A549 (cell line): ENCODE data around the gene B4GALT6. TPM values are rescaled to one million over a fixed set of nuclear protein-coding genes. Genes with fewer than 3 reads are reported as not detected.

Experiments
- ATAC-seq, 2 experiments: fragments of 200-7000 bp in 1 of 2; fragments of >200 bp in 1 of 2; cut with Nextera tagmentation in 1 of 2; cut with Tn5 transposase in 1 of 2; 3 replicates each; pipeline versions ENCODE4 v1.8.0 to v1.9.1; 2018 to 2020; ENCODE audit warnings: mild to moderate bottlenecking in 1 of 2, moderate library complexity in 1 of 2
- CTCF ChIA-PET: fragments of 300-600 bp; sonication (Branson Sonifier 250); formaldehyde crosslinking; extraction: SDS; loops from one replicate; lab custom pipeline; 2021; ENCODE audit warnings: antibody characterized with exemption, inconsistent platforms; lab: Yijun Ruan, JAX
- POLR2A ChIA-PET: fragments of 350-600 bp; formaldehyde crosslinking; extraction: SDS; loops from one replicate; lab custom pipeline; 2021; ENCODE audit warnings: antibody characterized with exemption, inconsistent platforms; lab: Yijun Ruan, JAX
- DNase-seq, 2 experiments: peaks; one replicate each; pipeline versions ENCODE4 v3.0.0 to v3.0.0-alpha.2; 2011 to 2016; ENCODE audit warnings: low read depth in 1 of 2, low spot score in 1 of 2
- FAIRE-seq: peaks from 2 replicates; lab custom pipeline; 2011; peaks lifted over from hg19 to GRCh38; lab: Jason Lieb, UNC
- H3K27ac ChIP-seq, 2 experiments: fragments of >200 bp; sonication (Bioruptor Twin); formaldehyde crosslinking; 3 replicates each; pipeline ENCODE4 v1.5.1; 2016 to 2017
- H3K4me1 ChIP-seq: fragments of >200 bp; sonication (Bioruptor Twin); formaldehyde crosslinking; 3 replicates; pipeline ENCODE4 v1.6.1; 2016
- H3K4me2 ChIP-seq: fragments of >200 bp; sonication (Bioruptor Twin); formaldehyde crosslinking; 3 replicates; pipeline ENCODE4 v1.6.1; 2016
- H3K4me3 ChIP-seq: fragments of >200 bp; sonication (Bioruptor Twin); formaldehyde crosslinking; 3 replicates; pipeline ENCODE4 v1.5.1; 2016
- H3K9me3 ChIP-seq: fragments of >200 bp; sonication (Bioruptor Twin); formaldehyde crosslinking; 3 replicates; pipeline ENCODE4 v1.6.1; 2016
- BHLHE40 ChIP-seq: IDR thresholded peaks from 2 replicates; pipeline ENCODE4 v1.6.1; 2012; ENCODE audit warnings: low read depth, low read length, inconsistent platforms
- CHD2 ChIP-seq: fragments of 150-350 bp; IDR thresholded peaks from 2 replicates; pipeline ENCODE4 v1.6.1; 2014; ENCODE audit warnings: low read length; ENCODE audit not compliant: partially characterized antibody
- CHD4 ChIP-seq: fragments of 200-600 bp; sonication (generic); IDR thresholded peaks from 2 replicates; pipeline ENCODE4 v1.6.1; 2016; ENCODE audit warnings: antibody characterized with exemption, mild to moderate bottlenecking, borderline replicate concordance
- ESRRA ChIP-seq: fragments of 150-350 bp; IDR thresholded peaks from 2 replicates; pipeline ENCODE4 v1.6.1; 2014; ENCODE audit warnings: mild to moderate bottlenecking, low read length, borderline replicate concordance
- FOSL2 ChIP-seq, 2 experiments: fragments of 450-650 bp in 1 of 2; fragments of >200 bp in 1 of 2; sonication (Bioruptor Twin) in 1 of 2; formaldehyde crosslinking; IDR thresholded peaks; 2 replicates each; pipeline versions ENCODE4 v1.5.0 to v1.6.1; 2016 to 2020; ENCODE audit warnings: mild to moderate bottlenecking in 1 of 2, moderate library complexity in 1 of 2
- FOXS1 ChIP-seq: fragments of 250-450 bp; sonication (Bioruptor Pico); IDR thresholded peaks from 2 replicates; pipeline ENCODE4 v1.5.0; 2020; ENCODE audit warnings: mild to moderate bottlenecking, moderate library complexity
- GATA3 ChIP-seq: IDR thresholded peaks from 2 replicates; pipeline ENCODE4 v1.6.1; 2012; ENCODE audit warnings: borderline replicate concordance
- HOXB13 ChIP-seq: fragments of 250-450 bp; sonication (Bioruptor Pico); IDR thresholded peaks from 2 replicates; pipeline ENCODE4 v1.5.0; 2020; ENCODE audit warnings: low read depth, mild to moderate bottlenecking, moderate library complexity
- JUN ChIP-seq, 2 experiments: fragments of >200 bp; sonication (Bioruptor Twin); formaldehyde crosslinking; IDR thresholded peaks; 2 replicates in 1 of 2; 3 replicates in 1 of 2; pipeline ENCODE4 v1.6.1; 2016 to 2017
- JUNB ChIP-seq: fragments of >200 bp; sonication (Bioruptor Twin); formaldehyde crosslinking; IDR thresholded peaks from 2 replicates; pipeline ENCODE4 v1.6.1; 2016
- KDM5A ChIP-seq: fragments of 200-600 bp; sonication (generic); IDR thresholded peaks from 2 replicates; pipeline ENCODE4 v1.6.1; 2016; ENCODE audit warnings: antibody characterized with exemption, mild to moderate bottlenecking
- MAZ ChIP-seq: fragments of 150-350 bp; IDR thresholded peaks from 2 replicates; pipeline ENCODE4 v1.6.1; 2014; ENCODE audit warnings: antibody characterized with exemption, low read depth, low read length, borderline replicate concordance
- MYC ChIP-seq: IDR thresholded peaks from 2 replicates; pipeline ENCODE4 v1.6.1; 2012; ENCODE audit warnings: mild to moderate bottlenecking, inconsistent platforms, low read length, improper control_type of control experiment, borderline replicate concordance
- NFE2L2 ChIP-seq: fragments of 150-350 bp; conservative IDR thresholded peaks from 2 replicates; pipeline ENCODE4 v1.6.1; 2014; ENCODE audit warnings: low read length
- NR3C1 ChIP-seq: fragments of >200 bp; sonication (Bioruptor Twin); formaldehyde crosslinking; IDR thresholded peaks from 3 replicates; pipeline ENCODE4 v1.6.1; 2017
- POLR2AphosphoS2 ChIP-seq: conservative IDR thresholded peaks from 2 replicates; pipeline ENCODE4 v1.6.1; 2012; ENCODE audit warnings: low read length, improper control_type of control experiment, inconsistent platforms
- RNF2 ChIP-seq: fragments of 200-600 bp; sonication (generic); IDR thresholded peaks from 2 replicates; pipeline ENCODE4 v1.6.1; 2016; ENCODE audit warnings: low read depth, mild to moderate bottlenecking, antibody characterized with exemption, moderate library complexity, borderline replicate concordance
- SMC3 ChIP-seq: fragments of >200 bp; sonication (Bioruptor Twin); formaldehyde crosslinking; IDR thresholded peaks from 3 replicates; pipeline ENCODE4 v1.6.1; 2018; ENCODE audit warnings: inconsistent platforms
- ZC3H11A ChIP-seq: fragments of 450-650 bp; IDR thresholded peaks from 2 replicates; pipeline ENCODE4 v1.6.1; 2014; ENCODE audit warnings: antibody characterized with exemption, mild to moderate bottlenecking
- ZFP36 ChIP-seq: fragments of 450-650 bp; IDR thresholded peaks from 2 replicates; pipeline ENCODE4 v1.6.1; 2014; ENCODE audit warnings: borderline replicate concordance; ENCODE audit not compliant: partially characterized antibody
- WGBS: methylation state at CpG from one replicate; pipeline ENCODE4 v1.1.6; 2017; ENCODE audit errors: missing lambda C conversion rate; 5-methylcytosine and 5-hydroxymethylcytosine counted together
- polyA plus RNA-seq, 4 experiments: library from polyadenylated mRNA; depleted of rRNA in 3 of 4; stranded (reverse); fragments of >200 nt; fragmentation: RNase III in 1 of 4; extraction: RNeasy Plus Mini Kit Qiagen cat#74134 plus additional on column Dnase treatment in 1 of 4; gene quantifications; 2 replicates in 3 of 4; 3 replicates in 1 of 4; pipeline ENCODE4 v1.2.3, GENCODE V29; 2011 to 2017
- TF ChIP-seq, protein P1 (sequence below): fragments of 250-450 bp; sonication (Bioruptor Pico); IDR thresholded peaks from 2 replicates; pipeline ENCODE4 v1.5.0; 2021; ENCODE audit warnings: mild to moderate bottlenecking, moderate library complexity, borderline replicate concordance
- TF ChIP-seq, protein P2 (sequence below): fragments of 200-600 bp; sonication (generic); IDR thresholded peaks from 2 replicates; pipeline ENCODE4 v1.6.1; 2016; ENCODE audit warnings: antibody characterized with exemption, mild to moderate bottlenecking, moderate library complexity
- TF ChIP-seq, protein P3 (sequence below): fragments of 250-450 bp; sonication (Bioruptor Pico); IDR thresholded peaks from 2 replicates; pipeline ENCODE4 v1.5.0; 2020; ENCODE audit warnings: low read depth, mild to moderate bottlenecking, moderate library complexity
- TF ChIP-seq, protein P4 (sequence below): fragments of >200 bp; sonication (Bioruptor Twin); formaldehyde crosslinking; IDR thresholded peaks from 2 replicates; pipeline ENCODE4 v1.6.1; 2016

The B4GALT6 gene
- polyA plus RNA-seq, 2 of the 4 experiments (the other 2 are of a cell fraction), result 7.1 to 12.8 TPM

DNA sequence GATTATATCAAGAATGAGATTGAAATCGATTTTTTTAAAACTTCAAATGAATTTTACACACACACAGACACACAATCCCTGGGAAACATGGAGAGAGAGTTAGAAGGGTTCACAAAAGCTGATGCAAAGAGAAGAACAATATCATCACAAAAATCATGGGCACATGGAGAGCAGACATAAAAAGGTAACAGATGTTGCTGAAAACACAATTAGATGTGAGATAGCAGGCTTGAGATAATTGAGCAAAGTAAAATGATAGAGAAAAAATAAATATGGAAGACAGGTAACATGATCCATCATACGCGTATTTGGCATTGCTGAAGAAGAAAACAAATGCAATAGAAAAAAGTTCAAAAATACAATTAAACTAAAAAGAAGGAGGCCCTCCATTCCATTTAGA is 11.6 kb upstream of the B4GALT6 start:
- WGBS, result 65% methylated on average over 3 of the region's 3 CpGs
- ChIA-PET POLR2A (no interaction called here), CTCF (interaction anchor here (0.8 to 0.9 kb wide), 2 partner anchors 9 to 27 kb away, joined by 3 read pairs; no protein-coding TSS in a partner anchor)
- Histone ChIP-seq H3K9me3 (peaks cover 4% of the 10 kb centered on the region; the same call in 1 of the 3 replicates), H3K4me1 (no peaks in the 10 kb centered on the region), H3K4me2 (no peak overlapping the region)
- DNase-seq (no peak), ATAC-seq (no peak)
- no peak for TF ChIP-seq JUN (IDR thresholded peaks at IDR 0.05)
- no peak for TF ChIP-seq POLR2AphosphoS2
- TF ChIP-seq, protein P1, sequence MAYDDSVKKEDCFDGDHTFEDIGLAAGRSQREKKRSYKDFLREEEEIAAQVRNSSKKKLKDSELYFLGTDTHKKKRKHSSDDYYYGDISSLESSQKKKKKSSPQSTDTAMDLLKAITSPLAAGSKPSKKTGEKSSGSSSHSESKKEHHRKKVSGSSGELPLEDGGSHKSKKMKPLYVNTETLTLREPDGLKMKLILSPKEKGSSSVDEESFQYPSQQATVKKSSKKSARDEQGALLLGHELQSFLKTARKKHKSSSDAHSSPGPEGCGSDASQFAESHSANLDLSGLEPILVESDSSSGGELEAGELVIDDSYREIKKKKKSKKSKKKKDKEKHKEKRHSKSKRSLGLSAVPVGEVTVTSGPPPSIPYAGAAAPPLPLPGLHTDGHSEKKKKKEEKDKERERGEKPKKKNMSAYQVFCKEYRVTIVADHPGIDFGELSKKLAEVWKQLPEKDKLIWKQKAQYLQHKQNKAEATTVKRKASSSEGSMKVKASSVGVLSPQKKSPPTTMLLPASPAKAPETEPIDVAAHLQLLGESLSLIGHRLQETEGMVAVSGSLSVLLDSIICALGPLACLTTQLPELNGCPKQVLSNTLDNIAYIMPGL, result no peak
- TF ChIP-seq GATA3, result no peak
- TF ChIP-seq ESRRA, result no peak
- no peak for TF ChIP-seq MYC
- no peak for TF ChIP-seq NFE2L2
- TF ChIP-seq ZC3H11A, result no peak
- no peak for TF ChIP-seq SMC3
- TF ChIP-seq CHD2, result no peak
- TF ChIP-seq CHD4, result no peak
- TF ChIP-seq, protein P2, sequence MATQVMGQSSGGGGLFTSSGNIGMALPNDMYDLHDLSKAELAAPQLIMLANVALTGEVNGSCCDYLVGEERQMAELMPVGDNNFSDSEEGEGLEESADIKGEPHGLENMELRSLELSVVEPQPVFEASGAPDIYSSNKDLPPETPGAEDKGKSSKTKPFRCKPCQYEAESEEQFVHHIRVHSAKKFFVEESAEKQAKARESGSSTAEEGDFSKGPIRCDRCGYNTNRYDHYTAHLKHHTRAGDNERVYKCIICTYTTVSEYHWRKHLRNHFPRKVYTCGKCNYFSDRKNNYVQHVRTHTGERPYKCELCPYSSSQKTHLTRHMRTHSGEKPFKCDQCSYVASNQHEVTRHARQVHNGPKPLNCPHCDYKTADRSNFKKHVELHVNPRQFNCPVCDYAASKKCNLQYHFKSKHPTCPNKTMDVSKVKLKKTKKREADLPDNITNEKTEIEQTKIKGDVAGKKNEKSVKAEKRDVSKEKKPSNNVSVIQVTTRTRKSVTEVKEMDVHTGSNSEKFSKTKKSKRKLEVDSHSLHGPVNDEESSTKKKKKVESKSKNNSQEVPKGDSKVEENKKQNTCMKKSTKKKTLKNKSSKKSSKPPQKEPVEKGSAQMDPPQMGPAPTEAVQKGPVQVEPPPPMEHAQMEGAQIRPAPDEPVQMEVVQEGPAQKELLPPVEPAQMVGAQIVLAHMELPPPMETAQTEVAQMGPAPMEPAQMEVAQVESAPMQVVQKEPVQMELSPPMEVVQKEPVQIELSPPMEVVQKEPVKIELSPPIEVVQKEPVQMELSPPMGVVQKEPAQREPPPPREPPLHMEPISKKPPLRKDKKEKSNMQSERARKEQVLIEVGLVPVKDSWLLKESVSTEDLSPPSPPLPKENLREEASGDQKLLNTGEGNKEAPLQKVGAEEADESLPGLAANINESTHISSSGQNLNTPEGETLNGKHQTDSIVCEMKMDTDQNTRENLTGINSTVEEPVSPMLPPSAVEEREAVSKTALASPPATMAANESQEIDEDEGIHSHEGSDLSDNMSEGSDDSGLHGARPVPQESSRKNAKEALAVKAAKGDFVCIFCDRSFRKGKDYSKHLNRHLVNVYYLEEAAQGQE, result no peak
- no peak for TF ChIP-seq ZFP36
- TF ChIP-seq, protein P3, sequence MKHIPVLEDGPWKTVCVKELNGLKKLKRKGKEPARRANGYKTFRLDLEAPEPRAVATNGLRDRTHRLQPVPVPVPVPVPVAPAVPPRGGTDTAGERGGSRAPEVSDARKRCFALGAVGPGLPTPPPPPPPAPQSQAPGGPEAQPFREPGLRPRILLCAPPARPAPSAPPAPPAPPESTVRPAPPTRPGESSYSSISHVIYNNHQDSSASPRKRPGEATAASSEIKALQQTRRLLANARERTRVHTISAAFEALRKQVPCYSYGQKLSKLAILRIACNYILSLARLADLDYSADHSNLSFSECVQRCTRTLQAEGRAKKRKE, result no peak
- TF ChIP-seq MAZ, result no peak
- TF ChIP-seq FOSL2 (IDR thresholded peaks at IDR 0.05), result no peak
- no peak for TF ChIP-seq FOSL2 (CRISPR knock-in tag; IDR thresholded peaks at IDR 0.05)
- TF ChIP-seq, all 56 proteins: peak for 0
- no peak overlapping the region for H3K27ac ChIP-seq
- FAIRE-seq, result no peak
- no peak overlapping the region for H3K4me3 ChIP-seq

DNA sequence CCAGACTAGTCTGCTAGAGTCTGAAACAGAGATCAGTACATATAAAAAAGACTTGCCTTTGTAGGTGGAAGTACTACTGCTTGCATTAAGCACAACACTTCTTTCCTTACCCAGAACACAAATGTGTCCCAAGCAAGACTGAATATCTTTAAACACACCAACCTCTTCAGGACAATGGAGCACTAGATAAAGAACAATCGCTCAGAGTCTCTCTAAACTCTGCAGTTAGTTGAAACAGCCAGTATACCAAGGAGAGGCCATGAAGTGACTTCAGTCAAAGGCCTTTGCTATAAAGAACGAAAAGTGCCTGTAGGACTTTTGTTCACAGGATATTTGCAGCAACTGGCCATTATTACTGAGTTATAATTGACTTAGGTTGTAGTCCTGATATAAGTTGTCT is 9.9 kb upstream of the B4GALT6 start:
- Histone ChIP-seq H3K4me2 (no peak overlapping the region), H3K9me3 (peaks cover 4% of the 10 kb centered on the region; the same call in 1 of the 3 replicates), H3K27ac (no peak overlapping the region), H3K4me1 (no peaks in the 10 kb centered on the region), H3K4me3 (no peak overlapping the region)
- no peak for FAIRE-seq
- ChIA-PET POLR2A (no interaction called here), CTCF (interaction anchor here (0.6 kb wide), 1 partner anchor 452 kb away, joined by 3 read pairs; no protein-coding TSS in a partner anchor)
- ATAC-seq, result no peak
- 36% methylated on average over 2 of the region's 2 CpGs for WGBS
- DNase-seq, result no peak
- TF ChIP-seq RNF2 (no peak), POLR2AphosphoS2 (no peak), NFE2L2 (no peak), FOXS1 (CRISPR knock-in tag) (no peak), MYC (no peak), HOXB13 (CRISPR knock-in tag) (no peak), JUNB (no peak), KDM5A (no peak), BHLHE40 (no peak), NR3C1 (no peak)
- TF ChIP-seq, protein P4, sequence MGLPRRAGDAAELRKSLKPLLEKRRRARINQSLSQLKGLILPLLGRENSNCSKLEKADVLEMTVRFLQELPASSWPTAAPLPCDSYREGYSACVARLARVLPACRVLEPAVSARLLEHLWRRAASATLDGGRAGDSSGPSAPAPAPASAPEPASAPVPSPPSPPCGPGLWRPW, result no peak
- TF ChIP-seq, all 56 proteins: peak for 0
